HCT116 (cell line): ENCODE measurements around the gene PGPEP1. TPM values are rescaled to one million over a fixed set of nuclear protein-coding genes. Genes with fewer than 3 reads are reported as not detected.

Experiments
- ATAC-seq: fragments of 200-7000 bp; cut with Tn5 transposase; 2 replicates; pipeline ENCODE4 v1.9.1; 2020; ENCODE audit warnings: mild to moderate bottlenecking, moderate library complexity
- BruUV-seq: library from RNA; stranded (reverse); fragments of 400-500 nt; replicated peaks from 2 replicates; lab custom pipeline; 2021; lab: Mats Ljungman, UMichigan
- CTCF ChIA-PET: fragments of 300-600 bp; sonication (Branson Sonifier 250); formaldehyde crosslinking; loops from one replicate; lab custom pipeline; 2021; ENCODE audit warnings: antibody characterized with exemption; lab: Charles Lee
- POLR2A ChIA-PET: fragments of 300-600, 350-600 bp; sonication (Branson Sonifier 250); formaldehyde crosslinking; loops from one replicate; lab custom pipeline; 2021; ENCODE audit warnings: antibody characterized with exemption; lab: Charles Lee
- RAD21 ChIA-PET, 2 experiments: fragments of 300-600 bp; sonication (Branson Sonifier 250); formaldehyde crosslinking; loops; one replicate each; lab custom pipeline; 2023; ENCODE audit warnings: low total read pairs in 2 of 2; ENCODE audit not compliant: uncharacterized antibody in 2 of 2, unreplicated experiment in 2 of 2, low non-redundant PET in 1 of 2; lab: Charles Lee
- DNase-seq: peaks from one replicate; pipeline ENCODE4 v3.0.0-alpha.2; 2010; ENCODE audit warnings: low read depth, low spot score
- H2AFZ ChIP-seq: fragments of 200-600 bp; shearing (Covaris generic), sonication (generic); 2 replicates; pipeline ENCODE4 v1.6.1; 2017; ENCODE audit warnings: low read depth, mixed run types, mixed read lengths, antibody characterized with exemption, low read length; ENCODE audit not compliant: poor library complexity, severe bottlenecking
- H3K27ac ChIP-seq: 2 replicates; pipeline ENCODE4 v1.5.1; 2012; ENCODE audit warnings: low read depth, low read length
- H3K27me3 ChIP-seq: fragments of 200-600 bp; sonication (generic); 2 replicates; pipeline ENCODE4 v1.6.1; 2016; ENCODE audit warnings: mixed run types, low read length, mixed read lengths; ENCODE audit not compliant: insufficient read depth
- H3K36me3 ChIP-seq, 2 experiments: fragments of 200-500 bp in 1 of 2; fragments of 200-600 bp in 1 of 2; sonication (Bioruptor generic) in 1 of 2; sonication (generic) in 1 of 2; 2 replicates each; pipeline versions ENCODE4 v1.5.1 to v1.6.1; 2014 to 2016; ENCODE audit warnings: low read length in 2 of 2, inconsistent platforms in 1 of 2, mixed read lengths in 1 of 2, mixed run types in 1 of 2; ENCODE audit not compliant: insufficient read depth in 2 of 2, control insufficient read depth in 1 of 2
- H3K4me1 ChIP-seq, 2 experiments: fragments of 200-600 bp in 1 of 2; sonication (generic) in 1 of 2; 2 replicates each; pipeline versions ENCODE4 v1.5.1 to v1.6.1; 2012 to 2017; ENCODE audit warnings: low read length in 2 of 2, inconsistent platforms in 1 of 2, mild to moderate bottlenecking in 1 of 2, mixed read lengths in 1 of 2, mixed run types in 1 of 2, moderate library complexity in 1 of 2; ENCODE audit not compliant: insufficient read depth in 2 of 2, control insufficient read depth in 1 of 2
- H3K4me2 ChIP-seq: fragments of 200-600 bp; sonication (generic); 2 replicates; pipeline ENCODE4 v1.6.1; 2017; ENCODE audit warnings: mixed run types, low read length, mixed read lengths
- H3K4me3 ChIP-seq, 2 experiments: fragments of 200-600 bp in 1 of 2; sonication (generic) in 1 of 2; replicated peaks in 1 of 2; 2 replicates each; pipeline ENCODE4 v1.5.1; 2011 to 2016; ENCODE audit warnings: low read length in 2 of 2, control low read depth in 1 of 2, low read depth in 1 of 2, mild to moderate bottlenecking in 1 of 2, mixed read lengths in 1 of 2, mixed run types in 1 of 2
- H3K79me2 ChIP-seq: fragments of 200-600 bp; sonication (generic); 2 replicates; pipeline ENCODE4 v1.6.1; 2017; ENCODE audit warnings: mild to moderate bottlenecking, mixed run types, low read length, moderate library complexity, mixed read lengths; ENCODE audit not compliant: insufficient read depth
- H3K9ac ChIP-seq: fragments of 200-600 bp; sonication (generic); 2 replicates; pipeline ENCODE4 v1.6.1; 2016; ENCODE audit warnings: low read length, mixed read lengths
- H3K9me2 ChIP-seq: fragments of 200-600 bp; sonication (generic), shearing (Covaris generic); 2 replicates; pipeline ENCODE4 v1.6.1; 2017; ENCODE audit warnings: mixed run types, mild to moderate bottlenecking, moderate library complexity; ENCODE audit not compliant: insufficient read depth
- H3K9me3 ChIP-seq, 2 experiments: fragments of 200-500 bp in 1 of 2; fragments of 200-600 bp in 1 of 2; sonication (Bioruptor generic) in 1 of 2; sonication (generic) in 1 of 2; 2 replicates each; pipeline ENCODE4 v1.6.1; 2014 to 2017; ENCODE audit warnings: low read length in 2 of 2, mixed read lengths in 2 of 2, inconsistent platforms in 1 of 2, low read depth in 1 of 2, mild to moderate bottlenecking in 1 of 2, mixed run types in 1 of 2, moderate library complexity in 1 of 2; ENCODE audit not compliant: control insufficient read depth in 1 of 2, insufficient read depth in 1 of 2
- H4K20me1 ChIP-seq: fragments of 200-600 bp; sonication (generic), shearing (Covaris generic); 2 replicates; pipeline ENCODE4 v1.6.1; 2017; ENCODE audit warnings: mixed run types, mild to moderate bottlenecking, moderate library complexity; ENCODE audit not compliant: insufficient read depth
- CBX3 ChIP-seq: IDR thresholded peaks from 2 replicates; pipeline ENCODE4 v1.6.1; 2012; ENCODE audit warnings: low read depth
- CEBPB ChIP-seq: IDR thresholded peaks from 2 replicates; pipeline ENCODE4 v1.6.1; 2012; ENCODE audit warnings: low read depth
- EZH2phosphoT487 ChIP-seq: fragments of 200-600 bp; IDR thresholded peaks from 2 replicates; pipeline ENCODE4 v1.6.1; 2018; ENCODE audit warnings: antibody characterized with exemption, borderline replicate concordance
- JUND ChIP-seq: IDR thresholded peaks from 2 replicates; pipeline ENCODE4 v1.6.1; 2012
- POLR2A ChIP-seq: IDR thresholded peaks from 2 replicates; pipeline ENCODE4 v1.7.0; 2011; ENCODE audit warnings: borderline replicate concordance; ENCODE audit not compliant: insufficient read depth, insufficient read length; ENCODE audit errors: extremely low read depth
- POLR2AphosphoS5 ChIP-seq: IDR thresholded peaks from 2 replicates; pipeline ENCODE4 v1.6.1; 2011; ENCODE audit warnings: mild to moderate bottlenecking, low read depth, low read length, moderate library complexity
- SP1 ChIP-seq: IDR thresholded peaks from 2 replicates; pipeline ENCODE4 v1.6.1; 2012; ENCODE audit warnings: low read depth
- TCF7L2 ChIP-seq: IDR thresholded peaks from 2 replicates; pipeline ENCODE4 v1.7.0; 2011; ENCODE audit warnings: borderline replicate concordance, inconsistent platforms; ENCODE audit not compliant: insufficient read depth, insufficient read length; ENCODE audit errors: extremely low read depth
- ZFX ChIP-seq: fragments of 450-650 bp; IDR thresholded peaks from 2 replicates; pipeline ENCODE4 v1.6.1; 2017
- intact Hi-C: fragments of 100-400 bp; cut with micrococcal nuclease; formaldehyde crosslinking; loops from 2 replicates; pipeline ENCODE4 v1.10.0; 2022
- total RNA-seq: library from RNA; stranded (reverse); gene quantifications from one replicate; pipeline ENCODE4 v1.2.1, GENCODE V29; 2021; ENCODE audit not compliant: unreplicated experiment
- TF ChIP-seq, protein P1 (sequence below), 3 experiments: fragments of 200-600 bp in 1 of 3; sonication (generic) in 1 of 3; IDR thresholded peaks in 2 of 3; conservative IDR thresholded peaks in 1 of 3; 2 replicates each; pipeline ENCODE4 v1.5.1; 2012 to 2017; ENCODE audit warnings: low read depth in 2 of 3, low read length in 2 of 3, antibody characterized with exemption in 1 of 3, borderline replicate concordance in 1 of 3, control low read depth in 1 of 3, mild to moderate bottlenecking in 1 of 3, mixed read lengths in 1 of 3, mixed run types in 1 of 3, moderate library complexity in 1 of 3; ENCODE audit not compliant: insufficient read depth in 1 of 3
- TF ChIP-seq, protein P2 (sequence below): IDR thresholded peaks from 2 replicates; pipeline ENCODE4 v1.6.1; 2011; ENCODE audit warnings: mild to moderate bottlenecking, low read length, moderate library complexity; ENCODE audit not compliant: insufficient replicate concordance; ENCODE audit errors: extremely low read depth
- TF ChIP-seq, protein P3 (sequence below): IDR thresholded peaks from 2 replicates; pipeline ENCODE4 v1.6.1; 2012; ENCODE audit warnings: low read depth
- TF ChIP-seq, protein P4 (sequence below): IDR thresholded peaks from 2 replicates; pipeline ENCODE4 v1.6.1; 2012

The PGPEP1 gene
- total RNA-seq, 1 experiment from 2014 or later, result 30.9 TPM

DNA sequence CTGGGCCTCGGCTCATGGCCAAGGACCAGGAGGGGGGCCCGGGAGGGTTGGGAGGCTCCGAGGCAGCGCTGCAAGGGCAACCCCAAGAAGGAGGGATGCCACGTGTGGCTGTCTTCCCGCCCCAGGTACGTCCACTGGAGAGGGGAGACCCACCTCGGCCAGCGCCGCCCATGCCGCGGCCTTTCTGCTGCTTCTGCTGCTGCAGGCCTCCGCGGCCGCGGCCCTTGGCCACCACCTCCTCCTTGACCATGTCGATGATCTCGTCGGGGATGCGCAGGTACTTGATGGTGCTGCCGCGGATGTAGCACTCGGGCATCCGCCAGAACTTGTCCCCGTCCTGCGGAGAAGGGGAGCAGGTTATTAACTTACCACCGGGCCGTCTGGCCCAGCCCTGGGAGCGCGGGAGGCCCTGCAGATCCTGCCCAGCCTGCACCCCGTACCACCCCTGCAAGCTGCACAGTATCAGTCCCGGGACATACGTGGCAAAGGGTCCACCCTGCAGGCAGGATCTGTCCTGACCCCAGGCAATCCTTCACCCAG, 30.8 kb upstream of the PGPEP1 start:
- ChIA-PET RAD21 (no interaction called here), POLR2A (no interaction called here), CTCF (interaction anchor here (0.6 kb wide), 1 partner anchor 115 kb away, joined by 3 read pairs; no protein-coding TSS in a partner anchor)
- TF ChIP-seq ZFX (no peak), CEBPB (no peak), POLR2A (no peak), SP1 (no peak), EZH2phosphoT487 (no peak), CBX3 (no peak), POLR2AphosphoS5 (no peak), JUND (no peak), TCF7L2 (no peak)
- TF ChIP-seq, protein P1, sequence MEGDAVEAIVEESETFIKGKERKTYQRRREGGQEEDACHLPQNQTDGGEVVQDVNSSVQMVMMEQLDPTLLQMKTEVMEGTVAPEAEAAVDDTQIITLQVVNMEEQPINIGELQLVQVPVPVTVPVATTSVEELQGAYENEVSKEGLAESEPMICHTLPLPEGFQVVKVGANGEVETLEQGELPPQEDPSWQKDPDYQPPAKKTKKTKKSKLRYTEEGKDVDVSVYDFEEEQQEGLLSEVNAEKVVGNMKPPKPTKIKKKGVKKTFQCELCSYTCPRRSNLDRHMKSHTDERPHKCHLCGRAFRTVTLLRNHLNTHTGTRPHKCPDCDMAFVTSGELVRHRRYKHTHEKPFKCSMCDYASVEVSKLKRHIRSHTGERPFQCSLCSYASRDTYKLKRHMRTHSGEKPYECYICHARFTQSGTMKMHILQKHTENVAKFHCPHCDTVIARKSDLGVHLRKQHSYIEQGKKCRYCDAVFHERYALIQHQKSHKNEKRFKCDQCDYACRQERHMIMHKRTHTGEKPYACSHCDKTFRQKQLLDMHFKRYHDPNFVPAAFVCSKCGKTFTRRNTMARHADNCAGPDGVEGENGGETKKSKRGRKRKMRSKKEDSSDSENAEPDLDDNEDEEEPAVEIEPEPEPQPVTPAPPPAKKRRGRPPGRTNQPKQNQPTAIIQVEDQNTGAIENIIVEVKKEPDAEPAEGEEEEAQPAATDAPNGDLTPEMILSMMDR (IDR thresholded peaks at IDR 0.05 in 2 of 3, conservative IDR thresholded peaks at IDR 0.05 in 1 of 3; ENCODE audit: borderline replicate concordance in 1 of 3, insufficient read depth in 1 of 3, low read depth in 2 of 3, low read length in 2 of 3), result no peak
- TF ChIP-seq, protein P2, sequence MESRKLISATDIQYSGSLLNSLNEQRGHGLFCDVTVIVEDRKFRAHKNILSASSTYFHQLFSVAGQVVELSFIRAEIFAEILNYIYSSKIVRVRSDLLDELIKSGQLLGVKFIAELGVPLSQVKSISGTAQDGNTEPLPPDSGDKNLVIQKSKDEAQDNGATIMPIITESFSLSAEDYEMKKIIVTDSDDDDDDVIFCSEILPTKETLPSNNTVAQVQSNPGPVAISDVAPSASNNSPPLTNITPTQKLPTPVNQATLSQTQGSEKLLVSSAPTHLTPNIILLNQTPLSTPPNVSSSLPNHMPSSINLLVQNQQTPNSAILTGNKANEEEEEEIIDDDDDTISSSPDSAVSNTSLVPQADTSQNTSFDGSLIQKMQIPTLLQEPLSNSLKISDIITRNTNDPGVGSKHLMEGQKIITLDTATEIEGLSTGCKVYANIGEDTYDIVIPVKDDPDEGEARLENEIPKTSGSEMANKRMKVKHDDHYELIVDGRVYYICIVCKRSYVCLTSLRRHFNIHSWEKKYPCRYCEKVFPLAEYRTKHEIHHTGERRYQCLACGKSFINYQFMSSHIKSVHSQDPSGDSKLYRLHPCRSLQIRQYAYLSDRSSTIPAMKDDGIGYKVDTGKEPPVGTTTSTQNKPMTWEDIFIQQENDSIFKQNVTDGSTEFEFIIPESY, result no peak
- TF ChIP-seq, protein P3, sequence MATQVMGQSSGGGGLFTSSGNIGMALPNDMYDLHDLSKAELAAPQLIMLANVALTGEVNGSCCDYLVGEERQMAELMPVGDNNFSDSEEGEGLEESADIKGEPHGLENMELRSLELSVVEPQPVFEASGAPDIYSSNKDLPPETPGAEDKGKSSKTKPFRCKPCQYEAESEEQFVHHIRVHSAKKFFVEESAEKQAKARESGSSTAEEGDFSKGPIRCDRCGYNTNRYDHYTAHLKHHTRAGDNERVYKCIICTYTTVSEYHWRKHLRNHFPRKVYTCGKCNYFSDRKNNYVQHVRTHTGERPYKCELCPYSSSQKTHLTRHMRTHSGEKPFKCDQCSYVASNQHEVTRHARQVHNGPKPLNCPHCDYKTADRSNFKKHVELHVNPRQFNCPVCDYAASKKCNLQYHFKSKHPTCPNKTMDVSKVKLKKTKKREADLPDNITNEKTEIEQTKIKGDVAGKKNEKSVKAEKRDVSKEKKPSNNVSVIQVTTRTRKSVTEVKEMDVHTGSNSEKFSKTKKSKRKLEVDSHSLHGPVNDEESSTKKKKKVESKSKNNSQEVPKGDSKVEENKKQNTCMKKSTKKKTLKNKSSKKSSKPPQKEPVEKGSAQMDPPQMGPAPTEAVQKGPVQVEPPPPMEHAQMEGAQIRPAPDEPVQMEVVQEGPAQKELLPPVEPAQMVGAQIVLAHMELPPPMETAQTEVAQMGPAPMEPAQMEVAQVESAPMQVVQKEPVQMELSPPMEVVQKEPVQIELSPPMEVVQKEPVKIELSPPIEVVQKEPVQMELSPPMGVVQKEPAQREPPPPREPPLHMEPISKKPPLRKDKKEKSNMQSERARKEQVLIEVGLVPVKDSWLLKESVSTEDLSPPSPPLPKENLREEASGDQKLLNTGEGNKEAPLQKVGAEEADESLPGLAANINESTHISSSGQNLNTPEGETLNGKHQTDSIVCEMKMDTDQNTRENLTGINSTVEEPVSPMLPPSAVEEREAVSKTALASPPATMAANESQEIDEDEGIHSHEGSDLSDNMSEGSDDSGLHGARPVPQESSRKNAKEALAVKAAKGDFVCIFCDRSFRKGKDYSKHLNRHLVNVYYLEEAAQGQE, result no peak
- TF ChIP-seq, protein P4, sequence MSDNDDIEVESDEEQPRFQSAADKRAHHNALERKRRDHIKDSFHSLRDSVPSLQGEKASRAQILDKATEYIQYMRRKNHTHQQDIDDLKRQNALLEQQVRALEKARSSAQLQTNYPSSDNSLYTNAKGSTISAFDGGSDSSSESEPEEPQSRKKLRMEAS, result no peak
- H3K36me3 ChIP-seq, result peaks cover 19 to 57% of the 10 kb centered on the region in 2 experiments; a peak in 3 of 4 replicates
- H3K9ac ChIP-seq, result no peak overlapping the region
- no peak for ATAC-seq
- BruUV-seq, result no TSS peak
- H3K79me2 ChIP-seq, result peaks cover 26% of the 10 kb centered on the region; the same call in 1 of the 2 replicates
- DNase-seq, result no peak
- no peak overlapping the region for H2AFZ ChIP-seq
- no peaks in the 10 kb centered on the region for H3K27me3 ChIP-seq
- H3K4me1 ChIP-seq, result peaks cover 12 to 17% of the 10 kb centered on the region in 2 experiments
- no peak overlapping the region for H3K4me2 ChIP-seq
- no peaks in the 10 kb centered on the region for H3K9me3 ChIP-seq
- no peak overlapping the region for H3K4me3 ChIP-seq
- intact Hi-C loops, result no loop called here
- no peaks in the 10 kb centered on the region for H4K20me1 ChIP-seq
- H3K9me2 ChIP-seq, result no peaks in the 10 kb centered on the region
- H3K27ac ChIP-seq, result no peak overlapping the region
